GM19467 (cell line): ENCODE results near the gene SMYD3.

Experiments
- ATAC-seq: cut with Tn5 transposase; IDR thresholded peaks from one replicate; pipeline ENCODE4 v1.9.1; 2021; ENCODE audit warnings: mild to moderate bottlenecking, moderate library complexity; ENCODE audit not compliant: unreplicated experiment

SMYD3 gene

DNA sequence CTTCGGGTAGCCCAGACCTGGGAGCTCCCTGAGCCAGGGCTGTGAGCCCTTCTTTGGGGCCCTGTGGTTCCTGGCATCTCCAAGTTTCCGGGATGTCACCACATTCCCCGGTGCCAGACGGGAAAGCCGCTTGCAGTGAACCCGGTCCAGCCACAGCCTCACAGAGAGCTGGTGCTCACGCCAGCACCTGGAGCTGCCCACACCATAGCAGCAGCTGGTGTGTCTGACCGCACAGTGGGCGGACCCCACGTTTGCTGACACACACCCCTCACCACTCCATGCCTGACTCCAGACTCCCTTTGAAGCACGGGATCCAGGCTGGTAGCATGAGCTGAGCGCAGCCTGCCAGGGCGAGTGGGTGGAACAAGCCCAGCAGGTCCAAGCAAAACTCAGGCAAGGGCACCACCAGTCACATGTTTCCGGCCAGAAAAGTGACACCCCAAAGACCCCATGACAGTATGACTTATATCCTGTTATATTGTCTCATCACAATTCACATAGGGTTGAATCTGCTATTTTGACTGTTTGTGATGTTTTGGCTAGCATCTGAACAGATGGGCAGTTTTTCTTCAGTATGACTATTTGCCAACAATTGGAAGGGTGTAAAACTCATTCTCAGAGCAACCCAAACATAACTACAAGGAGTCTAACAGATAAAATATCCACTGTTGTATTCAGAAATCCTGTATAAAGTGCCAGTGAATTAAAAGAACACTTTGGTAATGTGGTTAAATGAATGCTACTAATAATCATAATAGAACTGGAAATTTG, 285.4 kb downstream of the SMYD3 start:
- no peak for ATAC-seq

DNA sequence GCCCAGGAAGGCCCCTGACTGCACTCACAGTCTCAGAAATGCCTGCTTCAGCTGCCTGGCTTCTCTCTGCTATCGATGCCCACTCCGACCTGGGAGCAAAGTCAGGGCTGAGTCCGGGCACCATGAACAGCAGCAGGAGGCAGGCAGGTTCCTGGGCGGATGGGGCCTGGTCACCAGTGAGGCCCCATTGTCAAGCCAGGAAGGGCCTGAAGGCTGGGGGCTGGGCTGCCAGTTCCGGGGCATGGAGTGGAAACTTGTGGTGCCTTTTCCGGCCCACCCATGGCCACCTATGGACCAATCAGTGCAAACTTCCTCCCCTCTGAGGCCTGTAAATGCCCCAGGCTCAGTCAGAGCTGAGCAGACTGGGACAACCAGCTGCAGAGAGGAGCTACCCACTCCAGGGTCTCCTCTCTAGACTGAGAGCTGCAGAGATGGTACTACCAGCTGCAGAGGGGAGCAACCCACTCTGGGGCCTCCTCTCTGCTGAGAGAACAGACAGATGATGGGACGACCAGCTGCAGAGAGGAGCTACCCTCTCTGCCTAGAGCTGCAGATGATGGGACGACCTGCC, 286.5 kb downstream of the SMYD3 start:
- ATAC-seq, result no peak

DNA sequence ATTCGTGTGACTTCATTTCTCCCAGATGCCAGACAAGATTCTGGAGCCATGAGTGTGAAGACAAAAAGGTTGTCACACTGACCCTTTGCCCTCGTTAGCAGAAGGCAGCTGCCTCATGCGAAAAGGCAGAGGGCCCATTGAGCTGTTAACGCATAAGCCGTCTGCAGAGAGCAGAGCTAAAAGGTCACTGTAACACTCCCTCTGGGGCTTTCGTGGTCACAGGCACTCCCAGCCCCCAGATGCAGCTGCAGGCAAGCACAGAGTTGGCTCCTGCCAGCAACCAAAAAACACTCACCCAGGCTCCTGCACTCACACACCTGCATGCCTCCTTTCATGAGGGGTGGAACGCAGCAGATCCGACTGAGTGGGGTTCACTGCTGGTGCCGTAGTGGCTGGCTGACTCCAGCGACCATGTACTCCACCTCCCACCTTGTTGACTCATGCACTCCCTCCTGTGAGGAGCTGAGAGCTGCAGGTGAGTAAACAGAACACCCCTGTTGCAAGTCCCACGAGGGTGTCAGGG, 287.5 kb downstream of the SMYD3 start:
- ATAC-seq, result no peak

- no peak for ATAC-seq
These were observed 288.4 kb downstream of the SMYD3 start for GRCh38 chr1:246218686-246219085.

- ATAC-seq, result no peak
These were observed 290.2 kb downstream of the SMYD3 start for GRCh38 chr1:246216906-246217305.

DNA sequence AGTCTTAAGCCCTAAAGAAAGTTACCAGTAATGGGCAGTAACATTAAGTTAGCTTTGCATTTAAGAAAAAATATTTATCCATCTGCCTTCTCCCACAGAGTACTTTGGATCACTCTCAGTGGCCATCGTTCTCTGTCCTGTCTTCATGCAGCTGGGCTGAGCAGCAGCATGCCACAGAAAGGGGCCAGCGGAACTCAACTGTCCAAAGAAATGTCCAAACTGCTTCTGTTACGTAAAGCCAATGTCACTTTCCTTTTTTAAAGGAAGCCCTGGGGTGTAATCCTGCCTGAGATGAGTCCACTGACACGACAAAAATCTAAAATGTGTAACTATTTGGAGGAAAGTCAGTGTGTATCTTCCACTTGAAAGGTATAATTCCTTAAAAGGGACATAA, 291.6 kb downstream of the SMYD3 start:
- ATAC-seq, result no peak

- peak; percentile 93 for ATAC-seq
These were observed 292.2 kb downstream of the SMYD3 start for GRCh38 chr1:246214708-246215509.

GRCh38 chr1:246213947-246214346, 293.1 kb downstream of the SMYD3 start:
- ATAC-seq, result no peak

DNA sequence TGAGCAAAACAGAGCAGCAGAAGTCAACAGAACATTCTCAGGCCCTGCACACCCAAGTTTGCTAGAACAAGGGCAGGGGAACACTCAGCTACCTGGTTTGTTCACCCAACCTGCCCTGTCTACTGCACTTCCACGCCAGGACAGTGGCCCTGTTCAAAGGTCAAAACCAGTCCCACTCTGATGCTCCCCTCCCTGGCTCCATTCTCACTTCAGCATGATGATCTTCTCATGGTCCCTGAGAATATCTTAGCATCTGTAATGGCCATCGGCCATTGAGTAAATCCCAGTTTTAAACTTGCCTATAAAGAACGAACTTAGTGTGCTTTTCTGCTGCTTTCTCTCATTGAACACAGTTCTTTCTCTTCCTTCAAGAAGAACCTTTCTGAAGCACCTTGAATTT, 293.6 kb downstream of the SMYD3 start:
- ATAC-seq, result no peak

DNA sequence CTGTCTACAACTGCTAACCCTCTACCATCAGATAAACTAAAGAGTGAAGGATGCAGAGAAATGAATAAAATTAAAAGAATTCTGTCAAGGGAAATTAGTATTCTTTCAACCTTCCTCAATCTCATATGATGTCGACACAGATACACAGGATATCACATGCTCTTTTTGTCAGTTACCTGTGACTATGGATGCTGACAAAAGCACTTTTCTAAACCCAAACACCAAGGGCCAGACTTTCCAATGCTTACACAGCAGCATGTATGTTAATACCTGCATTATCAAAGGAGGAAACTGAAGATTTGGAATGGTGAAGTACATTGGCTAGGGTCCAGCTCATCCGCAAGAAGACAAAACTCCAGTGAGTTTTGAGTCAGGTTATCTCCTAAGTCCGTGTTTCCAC, 294.0 kb downstream of the SMYD3 start:
- no peak for ATAC-seq

DNA sequence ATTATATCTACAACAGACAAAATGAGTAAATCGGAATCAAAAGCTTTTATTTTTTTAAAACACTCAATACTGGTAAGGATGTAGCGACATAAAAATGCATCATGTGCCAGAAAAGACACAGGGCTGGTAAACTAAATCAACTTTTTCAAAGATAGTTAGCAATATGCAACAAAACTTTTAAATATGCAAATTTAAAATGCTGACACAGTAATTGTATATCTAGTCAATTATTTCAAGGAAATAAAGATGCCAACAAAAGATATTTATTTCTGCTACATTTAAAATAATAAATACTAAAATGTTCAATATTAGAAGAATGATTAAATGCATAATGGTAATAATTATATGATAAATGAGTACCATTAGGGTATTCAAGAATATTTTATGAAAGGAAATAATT, 295.1 kb downstream of the SMYD3 start:
- ATAC-seq, result no peak

DNA sequence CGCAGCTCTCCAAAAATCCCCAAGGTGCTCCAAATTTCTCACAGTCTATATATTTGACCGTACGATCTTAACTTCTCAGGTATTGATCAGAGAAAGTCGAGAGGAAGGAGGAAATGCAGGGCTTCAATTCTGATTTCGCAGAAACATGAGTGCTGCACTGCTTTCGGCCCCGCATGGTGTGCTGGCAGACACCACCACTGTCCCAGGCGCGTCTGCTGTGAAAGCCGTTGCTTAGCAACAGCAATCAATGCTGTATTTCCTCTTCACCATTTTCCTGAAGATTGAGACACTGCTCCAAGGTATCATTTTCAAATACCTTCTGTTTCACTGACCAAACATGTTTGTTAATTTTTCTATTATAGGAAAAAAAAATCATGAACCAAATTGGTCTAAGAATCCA, 296.3 kb downstream of the SMYD3 start:
- no peak for ATAC-seq

DNA sequence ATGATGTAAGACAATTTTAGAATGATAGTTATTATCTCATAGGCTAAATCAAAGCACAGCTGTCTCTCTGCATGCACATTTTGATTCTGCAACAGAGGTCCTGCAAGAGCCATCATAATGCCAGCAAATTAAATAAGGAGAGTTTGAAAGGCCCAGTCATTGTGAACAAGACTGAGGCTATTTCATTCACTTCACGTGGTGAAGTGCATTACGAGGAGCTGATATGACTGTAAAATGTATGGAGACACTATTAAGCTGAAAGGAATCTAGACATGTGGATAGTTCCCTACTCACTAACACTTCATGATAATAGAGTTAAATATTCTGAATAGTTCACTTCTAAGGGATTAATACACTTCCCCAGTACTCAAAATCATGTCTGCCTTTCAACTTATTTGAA, 299.0 kb downstream of the SMYD3 start:
- ATAC-seq, result no peak

- no peak for ATAC-seq
These were observed 303.9 kb downstream of the SMYD3 start for GRCh38 chr1:246203180-246203579.

DNA sequence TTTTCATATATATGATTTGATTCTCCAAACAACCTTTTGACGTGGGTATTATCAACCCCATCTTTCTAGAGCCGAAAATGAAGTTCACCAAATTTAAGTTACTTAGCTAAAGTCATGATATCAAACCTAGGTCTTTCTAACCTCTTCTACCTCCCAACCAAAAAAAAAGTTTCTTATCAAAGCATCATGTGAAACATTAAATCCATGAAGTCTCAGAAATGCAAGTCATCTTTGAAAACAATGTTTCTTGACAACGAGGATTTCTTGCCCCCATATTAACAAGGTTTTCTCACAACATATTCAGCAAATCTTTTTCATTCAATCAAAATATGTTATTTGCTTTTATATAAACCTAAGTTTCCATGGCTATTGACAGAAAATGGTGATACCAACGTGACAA, 306.3 kb downstream of the SMYD3 start:
- ATAC-seq, result no peak

GRCh38 chr1:246200225-246200624, 306.9 kb downstream of the SMYD3 start:
- no peak for ATAC-seq

GRCh38 chr1:246199086-246199645, 307.9 kb downstream of the SMYD3 start:
- no peak for ATAC-seq

DNA sequence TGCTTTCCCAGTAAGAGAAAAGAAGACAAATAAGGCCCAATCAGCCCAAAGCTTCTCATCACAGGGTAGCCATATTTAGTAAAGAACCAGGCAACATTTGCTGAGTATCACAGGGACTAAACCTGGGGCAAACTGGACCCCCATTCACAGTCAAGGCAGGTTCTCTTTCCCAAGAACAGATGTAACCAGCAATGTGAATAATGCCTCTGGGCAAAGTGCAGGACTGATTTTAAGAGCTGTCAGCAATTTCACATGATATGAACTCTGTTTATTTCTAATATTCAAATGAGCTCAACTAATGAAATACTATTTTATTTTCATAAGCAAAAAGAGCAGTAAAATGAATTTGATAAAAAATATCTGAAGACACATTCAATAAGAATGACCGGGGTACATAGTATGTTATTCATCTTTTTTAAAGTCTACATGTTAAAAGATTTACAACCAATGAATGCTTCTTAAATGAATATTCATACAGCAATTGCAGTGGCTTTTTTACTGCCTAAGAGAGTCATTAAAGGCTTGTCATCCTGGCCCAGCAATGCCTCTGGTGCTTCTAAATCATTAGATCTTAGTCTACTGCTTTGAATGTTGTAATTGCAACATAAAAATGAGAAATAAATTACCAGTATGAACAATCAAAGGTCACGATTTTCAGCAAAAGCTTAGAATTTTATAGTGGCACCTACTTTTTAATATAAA, 308.8 kb downstream of the SMYD3 start:
- no peak for ATAC-seq

GRCh38 chr1:246197076-246197475, 310.0 kb downstream of the SMYD3 start:
- ATAC-seq, result no peak

DNA sequence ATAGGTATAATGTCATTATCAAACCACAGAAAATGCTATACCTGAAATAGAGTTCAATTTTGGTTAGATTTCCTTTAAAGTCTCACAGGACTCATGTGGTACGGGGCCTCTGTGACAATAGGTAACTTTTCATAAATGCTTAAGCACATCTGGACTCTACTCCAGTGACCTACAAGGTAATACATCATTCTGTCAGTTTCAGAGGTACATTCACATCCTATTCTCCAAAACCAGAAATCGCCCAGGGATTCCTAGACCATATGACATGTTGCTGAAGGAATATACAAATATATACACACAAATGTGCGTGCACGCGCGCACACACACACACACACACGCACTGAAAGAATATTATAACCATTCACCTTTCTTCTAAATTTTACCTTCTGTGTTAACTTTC, 311.8 kb downstream of the SMYD3 start:
- no peak for ATAC-seq

- no peak for ATAC-seq
These were observed 313.5 kb downstream of the SMYD3 start for GRCh38 chr1:246193537-246193936.
